HG03280 (cell line): ENCODE data around the gene SNAI3.

Experiments
- ATAC-seq: cut with Tn5 transposase; IDR thresholded peaks from one replicate; pipeline ENCODE4 v1.9.1; 2021; ENCODE audit warnings: mild to moderate bottlenecking, moderate library complexity; ENCODE audit not compliant: unreplicated experiment

Gene SNAI3

GRCh38 chr16:88636488-88637265, 49.6 kb downstream of the SNAI3 start:
- ATAC-seq: no peak

DNA sequence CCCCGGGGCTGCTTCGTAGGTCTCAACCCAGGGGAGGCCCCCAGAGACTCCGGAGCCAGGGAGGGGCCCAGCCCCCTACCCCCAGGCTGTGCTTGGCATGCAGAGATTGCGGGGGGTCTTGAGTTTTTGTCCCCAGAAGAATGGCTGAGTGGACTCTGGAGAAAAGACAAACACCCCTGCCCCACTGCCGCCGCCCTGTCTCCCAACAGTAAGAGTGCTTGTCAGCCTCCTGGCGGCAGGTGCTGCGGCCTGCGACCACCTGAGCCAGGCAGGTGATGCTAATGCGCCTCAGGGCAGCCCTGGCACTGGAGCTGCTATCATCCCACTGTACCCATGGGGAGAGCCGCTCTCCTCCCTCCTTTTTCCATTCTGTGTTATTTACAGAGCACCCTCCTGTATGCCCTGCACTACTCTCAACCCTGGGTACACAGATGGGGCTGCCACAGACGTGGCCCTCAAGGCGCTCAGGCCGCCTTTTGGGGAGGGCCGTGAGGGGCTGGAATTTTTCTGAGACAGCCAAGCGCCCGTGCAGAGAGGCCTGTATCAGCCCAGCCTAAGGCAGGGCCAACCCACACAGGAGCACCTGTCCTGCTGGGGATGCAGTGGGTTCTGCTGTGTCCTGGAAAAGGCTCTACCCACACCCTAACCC, 50.5 kb downstream of the SNAI3 start:
- no peak for ATAC-seq

- no peak for ATAC-seq
Observed at GRCh38 chr16:88634994-88635670, 51.2 kb downstream of the SNAI3 start.

DNA sequence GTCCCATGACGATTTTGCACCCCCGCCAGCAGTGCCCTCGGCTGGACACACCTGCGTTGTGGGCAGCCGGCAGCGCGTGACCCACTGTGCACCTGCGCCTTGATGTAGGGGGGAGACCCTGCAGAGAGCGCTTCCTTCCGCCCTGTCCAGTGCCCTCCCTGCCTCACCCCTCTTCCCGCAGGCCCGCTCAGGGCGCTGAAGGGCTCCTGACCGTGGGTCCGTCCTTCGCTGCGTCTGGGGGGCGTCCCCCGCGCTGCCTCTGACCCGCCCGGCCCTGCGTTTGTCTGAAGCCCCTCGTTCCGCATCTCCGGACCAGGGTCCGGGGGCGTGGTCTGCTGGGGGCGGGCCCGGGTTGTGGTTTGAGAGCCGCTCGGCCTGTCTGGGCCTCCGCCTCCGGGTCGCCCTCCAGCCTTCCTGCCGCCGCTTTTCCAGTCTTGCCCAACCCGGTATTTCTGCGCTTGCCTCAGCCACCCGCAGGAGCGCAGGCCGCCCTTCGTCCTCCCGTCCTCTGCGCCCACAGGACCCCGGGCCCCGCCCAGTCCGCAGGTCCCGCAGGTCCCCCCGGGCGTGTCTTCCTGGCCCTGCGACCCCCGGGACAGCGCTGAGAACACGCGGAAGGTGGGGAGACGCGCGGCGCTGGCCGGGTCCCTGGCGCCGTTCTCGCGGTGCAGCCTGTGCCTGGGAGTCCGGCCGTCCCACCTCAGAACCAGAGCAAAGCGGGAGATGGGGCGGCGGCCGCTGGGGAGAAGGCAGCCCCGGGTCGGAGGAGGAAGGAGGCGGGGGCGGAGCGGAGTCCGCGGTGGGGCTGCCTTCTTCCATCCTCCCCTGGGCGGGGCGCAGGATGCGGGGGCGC, 51.9 kb downstream of the SNAI3 start:
- ATAC-seq: peak; percentile 42

DNA sequence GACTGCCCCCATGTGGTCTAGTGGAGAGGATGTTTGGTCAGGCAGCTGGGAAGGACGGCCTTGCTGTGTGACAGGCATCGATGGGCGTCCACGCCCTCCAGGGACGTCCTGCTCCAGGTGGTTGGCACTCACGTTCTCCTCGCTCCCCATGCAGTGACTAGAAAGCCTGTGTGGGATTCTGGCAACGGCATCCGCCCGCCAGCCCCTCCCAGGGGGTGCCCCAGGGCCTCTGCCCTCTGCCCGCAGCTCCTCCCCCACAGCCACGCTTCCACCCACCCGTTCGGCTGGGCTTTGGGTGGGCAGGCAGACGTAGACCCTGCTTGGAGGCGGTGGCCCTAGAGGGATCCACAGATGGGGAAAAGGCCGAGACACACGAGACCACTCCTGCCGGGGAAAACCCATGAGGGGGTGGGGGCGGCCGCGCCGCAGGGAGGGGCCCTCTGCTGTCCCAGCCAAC, 52.6 kb downstream of the SNAI3 start:
- ATAC-seq: peak; percentile 34

- ATAC-seq: no peak
Observed at GRCh38 chr16:88632587-88632930, 53.7 kb downstream of the SNAI3 start.

DNA sequence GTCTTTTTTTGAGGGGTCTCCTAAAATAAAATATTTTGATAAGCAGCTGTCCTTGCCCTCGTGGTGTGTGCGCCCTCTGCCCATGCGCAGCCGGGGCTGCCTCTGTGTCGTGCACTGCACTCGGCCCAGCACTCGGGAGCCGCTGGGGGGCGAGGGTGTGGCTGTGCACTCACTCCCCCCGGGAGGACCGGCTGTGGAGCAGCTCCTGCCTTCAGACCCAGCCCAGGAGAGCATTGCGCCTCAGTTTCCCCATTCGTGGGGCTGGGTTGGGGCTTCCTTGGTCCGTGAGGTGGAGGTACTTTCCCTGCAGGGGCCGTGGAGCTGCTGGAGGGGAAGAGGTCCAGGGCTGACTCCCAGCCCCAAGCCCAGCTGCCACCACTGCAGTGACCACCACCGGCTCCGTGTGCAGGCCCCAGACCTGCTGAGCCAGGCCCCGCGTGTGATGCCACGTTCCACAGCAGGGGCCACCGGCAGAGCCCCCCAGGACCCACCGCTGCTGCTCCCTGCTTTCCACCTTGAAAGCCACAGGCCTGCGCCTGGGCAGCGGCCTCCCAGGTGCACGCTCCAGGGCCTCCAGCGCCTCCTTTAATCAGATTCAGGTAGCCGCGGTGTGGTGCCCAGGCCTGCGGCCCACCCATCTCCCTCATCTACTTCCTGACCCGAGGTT, 54.3 kb downstream of the SNAI3 start:
- ATAC-seq: no peak

DNA sequence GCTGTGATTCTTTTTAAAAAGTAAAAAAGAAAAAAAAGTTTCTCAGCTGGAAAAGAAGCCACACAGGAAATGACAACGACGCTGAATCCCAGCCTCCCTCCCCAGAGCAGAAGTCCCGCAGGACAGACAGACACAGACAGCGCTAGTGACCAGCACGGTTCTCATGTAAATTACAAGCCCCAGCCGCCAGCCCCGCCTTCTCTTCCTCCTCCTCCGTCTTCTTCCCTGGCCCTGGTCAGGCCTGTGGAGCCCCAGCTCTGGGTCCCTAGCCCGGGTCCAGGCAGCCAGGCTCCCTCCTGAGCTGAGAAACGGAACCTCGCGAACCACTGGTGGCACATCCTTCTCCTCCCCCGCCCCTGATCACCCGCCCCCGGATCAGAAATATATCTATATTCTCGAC, 54.9 kb downstream of the SNAI3 start:
- no peak for ATAC-seq

DNA sequence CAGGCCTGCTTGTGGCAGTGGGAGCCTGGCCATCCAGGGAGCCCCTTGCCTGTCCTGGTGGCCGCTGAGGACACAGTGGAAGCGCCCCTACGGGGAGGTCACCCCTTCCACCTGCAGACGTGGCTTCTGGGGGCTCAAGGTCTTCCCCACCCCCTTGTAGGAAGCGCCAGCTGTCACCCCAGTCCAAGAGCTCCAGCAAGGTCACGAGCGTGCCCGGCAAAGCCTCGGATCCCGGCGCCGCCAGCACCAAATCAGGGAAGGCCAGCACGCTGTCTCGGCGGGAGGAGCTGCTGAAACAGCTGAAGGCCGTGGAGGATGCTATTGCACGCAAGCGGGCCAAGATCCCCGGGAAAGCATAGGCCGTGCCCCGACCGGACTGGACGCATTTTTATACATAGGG, 55.4 kb downstream of the SNAI3 start:
- no peak for ATAC-seq

- ATAC-seq: no peak
Observed at GRCh38 chr16:88630433-88630832, 55.9 kb downstream of the SNAI3 start.

GRCh38 chr16:88629835-88630234, 56.5 kb downstream of the SNAI3 start:
- ATAC-seq: no peak

GRCh38 chr16:88628512-88628974, 57.8 kb downstream of the SNAI3 start:
- no peak for ATAC-seq
